Endothelial cell (in vitro differentiated cells): ENCODE data around the gene NTSR1. TPM values are rescaled to one million over a fixed set of nuclear protein-coding genes. Genes with fewer than 3 reads are reported as not detected.

Experiments used
- DNase-seq: peaks from one replicate; pipeline ENCODE4 v3.0.0; 2021; ENCODE audit warnings: low spot score
- H3K27ac Mint-ChIP-seq: one replicate; pipeline ENCODE4 v1.8.0; 2021; ENCODE audit warnings: mixed read lengths, inconsistent platforms; ENCODE audit not compliant: unreplicated experiment
- H3K27me3 Mint-ChIP-seq: one replicate; pipeline ENCODE4 v1.8.0; 2021; ENCODE audit warnings: mild to moderate bottlenecking, moderate library complexity, mixed read lengths, inconsistent platforms; ENCODE audit not compliant: unreplicated experiment
- H3K36me3 Mint-ChIP-seq: one replicate; pipeline ENCODE4 v1.8.0; 2021; ENCODE audit warnings: mild to moderate bottlenecking, low read depth, mixed read lengths, inconsistent platforms; ENCODE audit not compliant: unreplicated experiment
- H3K4me1 Mint-ChIP-seq: one replicate; pipeline ENCODE4 v1.8.0; 2021; ENCODE audit warnings: mild to moderate bottlenecking, mixed read lengths, inconsistent platforms; ENCODE audit not compliant: unreplicated experiment
- H3K4me3 Mint-ChIP-seq: one replicate; pipeline ENCODE4 v1.8.0; 2021; ENCODE audit warnings: mild to moderate bottlenecking, mixed read lengths, inconsistent platforms; ENCODE audit not compliant: unreplicated experiment
- H3K9me3 Mint-ChIP-seq: one replicate; pipeline ENCODE4 v1.8.0; 2021; ENCODE audit warnings: mixed read lengths, inconsistent platforms; ENCODE audit not compliant: unreplicated experiment
- CTCF ChIP-seq: fragments of 200-600 bp; sonication (generic); IDR thresholded peaks from one replicate; pipeline ENCODE4 v1.5.0; 2021; ENCODE audit warnings: antibody characterized with exemption; ENCODE audit not compliant: unreplicated experiment
- total RNA-seq: library from RNA; stranded (reverse); fragmentation: NEBNext Ultra II Directional; extraction: Animal tissue kit (Norgen Biotek cat#: 25700); gene quantifications from one replicate; pipeline ENCODE4 v1.2.1, GENCODE V29; 2021; ENCODE audit not compliant: unreplicated experiment

Gene NTSR1
- total RNA-seq, 1 donor from 2014 or later = not detected

- H3K9me3 Mint-ChIP-seq = no peaks in the 10 kb centered on the region
- no peaks in the 10 kb centered on the region for H3K36me3 Mint-ChIP-seq
- no peak for DNase-seq
- H3K4me1 Mint-ChIP-seq = no peaks in the 10 kb centered on the region
- TF ChIP-seq CTCF = no peak
- H3K4me3 Mint-ChIP-seq = no peak overlapping the region
- no peak overlapping the region for H3K27ac Mint-ChIP-seq
- H3K27me3 Mint-ChIP-seq = peaks cover 10% of the 10 kb centered on the region
Observed at GRCh38 chr20:62674370-62674769, 34.3 kb upstream of the NTSR1 start.

DNA sequence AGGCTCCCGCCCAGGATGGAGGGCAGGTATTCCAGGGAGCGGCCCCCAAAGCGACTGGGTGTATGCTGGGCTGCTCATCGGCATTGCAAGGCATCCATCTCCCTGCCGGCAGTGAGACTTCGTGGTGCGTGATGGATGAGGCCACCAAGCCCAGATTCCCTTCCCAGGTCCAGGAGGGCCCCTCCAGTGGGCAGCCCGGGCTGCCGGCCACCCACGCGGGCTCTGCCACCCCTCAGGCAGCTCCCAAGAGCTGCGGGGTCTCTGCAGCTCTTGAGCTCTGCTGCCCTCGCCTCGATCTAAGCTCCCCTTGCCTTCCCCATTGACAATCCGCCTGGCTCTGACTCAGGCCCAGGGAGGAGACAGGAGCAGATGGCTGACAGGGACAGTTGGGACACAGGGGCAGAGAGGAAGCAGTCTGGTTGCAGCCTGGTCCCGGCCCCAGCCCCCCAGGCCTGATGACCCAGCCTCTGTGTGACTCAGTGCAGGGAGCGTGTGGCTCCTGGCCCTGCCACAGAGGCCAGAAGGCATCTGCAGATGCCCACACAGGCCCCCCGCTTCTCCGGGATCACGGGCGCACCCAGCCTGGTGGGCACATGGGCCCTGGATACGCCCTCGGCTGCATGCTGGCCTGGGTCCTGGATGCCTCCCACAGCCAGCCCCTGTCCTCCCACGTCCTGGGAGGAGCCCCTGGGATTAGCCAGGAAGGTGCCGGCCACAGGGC is 33.3 kb upstream of the NTSR1 start:
- Mint-ChIP-seq H3K27me3 (peaks cover 10% of the 10 kb centered on the region), H3K4me3 (no peak overlapping the region), H3K4me1 (no peaks in the 10 kb centered on the region), H3K36me3 (no peaks in the 10 kb centered on the region), H3K27ac (no peak overlapping the region), H3K9me3 (no peaks in the 10 kb centered on the region)
- DNase-seq = no peak
- TF ChIP-seq CTCF = no peak

GRCh38 chr20:62675877-62676260 is 32.8 kb upstream of the NTSR1 start:
- no peak for DNase-seq

DNA sequence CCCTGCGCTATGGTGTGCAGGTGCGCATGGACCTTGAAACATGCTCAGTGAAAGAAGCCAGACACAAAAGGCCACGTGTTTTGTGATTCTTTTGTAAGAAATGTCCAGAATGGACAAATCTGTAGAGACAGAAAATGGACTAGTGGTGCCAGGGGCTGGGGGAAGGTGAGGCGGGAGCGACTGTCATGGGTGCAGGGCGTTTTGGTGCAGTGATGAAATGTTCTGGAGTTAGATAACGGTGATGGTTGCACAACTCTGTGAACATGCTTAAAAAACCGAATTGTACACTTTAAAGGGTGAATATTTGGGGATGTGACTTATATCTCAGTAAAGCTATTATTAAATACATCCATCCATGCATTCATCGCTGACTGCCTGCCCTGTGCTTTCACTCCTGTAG is 31.7 kb upstream of the NTSR1 start:
- peaks cover 11% of the 10 kb centered on the region for H3K27me3 Mint-ChIP-seq
- DNase-seq = no peak
- no peaks in the 10 kb centered on the region for H3K9me3 Mint-ChIP-seq
- H3K36me3 Mint-ChIP-seq = no peaks in the 10 kb centered on the region
- TF ChIP-seq CTCF = no peak
- no peak overlapping the region for H3K4me3 Mint-ChIP-seq
- no peak overlapping the region for H3K27ac Mint-ChIP-seq
- no peaks in the 10 kb centered on the region for H3K4me1 Mint-ChIP-seq

More at GRCh38 chr20:62675877-62676260, 32.8 kb upstream of the NTSR1 start:
- H3K4me3 Mint-ChIP-seq = no peak overlapping the region
- no peaks in the 10 kb centered on the region for H3K36me3 Mint-ChIP-seq
- TF ChIP-seq CTCF = no peak
- no peaks in the 10 kb centered on the region for H3K9me3 Mint-ChIP-seq
- H3K4me1 Mint-ChIP-seq = no peaks in the 10 kb centered on the region
- H3K27me3 Mint-ChIP-seq = peaks cover 10% of the 10 kb centered on the region
- H3K27ac Mint-ChIP-seq = no peak overlapping the region

DNA sequence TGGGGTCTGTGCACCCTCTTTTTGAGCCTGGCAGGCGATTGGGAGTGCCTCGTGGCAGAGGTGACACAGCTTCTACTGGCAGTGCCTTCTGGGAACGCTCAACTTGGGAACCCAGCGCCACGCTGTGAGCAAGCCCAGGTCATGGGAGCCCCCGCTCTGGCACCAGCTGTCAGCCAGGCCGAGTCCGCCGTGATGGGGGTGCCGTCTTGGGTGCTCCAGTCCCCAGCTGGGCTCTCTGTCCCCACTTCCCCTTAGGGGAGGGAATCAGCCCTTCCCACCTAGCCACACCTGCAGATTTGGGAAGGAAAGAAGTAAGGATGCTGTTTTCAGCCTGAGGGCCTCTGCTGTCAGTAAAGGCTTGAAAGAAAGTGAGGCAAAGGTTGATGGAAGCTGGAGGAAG is 31.0 kb upstream of the NTSR1 start:
- Mint-ChIP-seq H3K9me3 (no peaks in the 10 kb centered on the region), H3K27ac (no peak overlapping the region), H3K4me1 (no peaks in the 10 kb centered on the region), H3K4me3 (no peak overlapping the region), H3K36me3 (no peaks in the 10 kb centered on the region), H3K27me3 (peaks cover 13% of the 10 kb centered on the region)
- no peak for TF ChIP-seq CTCF
- DNase-seq = no peak
